NT2/D1 (cell line): ENCODE measurements around the gene S100A14.

Source experiments
- SUZ12 ChIP-seq: IDR thresholded peaks from 2 replicates; pipeline ENCODE4 v1.6.1; 2011; ENCODE audit not compliant: insufficient read length, insufficient read depth; ENCODE audit errors: extremely low read depth
- YY1 ChIP-seq: IDR thresholded peaks from 2 replicates; pipeline ENCODE4 v1.6.1; 2011; ENCODE audit not compliant: insufficient read length, insufficient read depth

DNA sequence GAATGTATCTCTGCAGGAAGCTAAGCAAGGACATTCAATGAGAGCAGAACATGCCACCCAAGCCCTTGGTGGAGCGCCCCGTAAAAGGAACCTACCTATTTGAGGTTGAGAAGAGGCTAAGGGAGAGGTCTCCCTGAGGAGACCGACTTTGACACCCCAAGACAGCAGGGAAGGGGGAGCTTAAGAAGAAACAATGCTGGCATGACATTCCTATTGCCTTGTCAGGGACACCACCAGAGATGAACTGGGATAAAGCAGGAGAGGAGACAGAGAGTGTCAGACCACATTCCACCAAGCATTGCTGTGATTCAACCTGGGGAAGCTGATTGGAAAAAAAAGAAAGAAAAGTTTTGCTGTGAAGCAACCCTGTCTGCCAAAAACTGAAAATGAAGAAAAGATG, 37.2 kb downstream of the S100A14 start:
- no peak for TF ChIP-seq YY1
- no peak for TF ChIP-seq SUZ12
